ENCODE results near the gene NCOR2. TPM values are rescaled to one million over a fixed set of nuclear protein-coding genes. Genes with fewer than 3 reads are reported as not detected.

NCOR2 gene
- total and polyA plus RNA-seq, 2 of the 4 experiments (the other 2 are of a cell fraction): 12.9 to 40.8 TPM

- no peak overlapping the region for H3K23ac ChIP-seq (ENCODE audit: low read depth, low read length)
- no peak overlapping the region for H4K91ac ChIP-seq (ENCODE audit: insufficient read depth, low read depth, low read length)
- no peak overlapping the region for H3K56ac ChIP-seq (ENCODE audit: extremely low read depth, insufficient read depth, low read length)
- no TSS peak for BruUV-seq (replicated peaks)
- no peak overlapping the region for H2BK15ac ChIP-seq (ENCODE audit: low read depth, low read length)
- H2BK5ac ChIP-seq (ENCODE audit: low read depth, low read length, poor library complexity, severe bottlenecking): no peak overlapping the region
- H3K79me1 ChIP-seq (ENCODE audit: low read depth in 1 of 2, low read length in 2 of 2): no peaks in the 10 kb centered on the region
- H4K8ac ChIP-seq (ENCODE audit: low read depth in 2 of 2, low read length in 2 of 2): no peak overlapping the region
- H2AFZ ChIP-seq (replicated peaks; ENCODE audit: low read length, poor library complexity): no peak overlapping the region
- no peaks in the 10 kb centered on the region; the same call in 1 of the 2 replicates for H4K20me1 ChIP-seq (ENCODE audit: insufficient read depth, low read length)
- H3K9me3 ChIP-seq (ENCODE audit: control insufficient read depth, insufficient read depth, low read length): no peaks in the 10 kb centered on the region
- WGBS, 2 experiments (ENCODE audit: extremely low coverage in 2 of 2, insufficient read length in 1 of 2): 60% methylated on average over 1 of the region's 5 CpGs; no CpG with 5 or more reads in 1 of the 2 experiments
- no peak overlapping the region for H3K14ac ChIP-seq (replicated peaks; ENCODE audit: low read depth, low read length)
- no peak overlapping the region for H3K4me3 ChIP-seq (ENCODE audit: insufficient read depth, low read depth, low read length)
- no peak overlapping the region for H3K9ac ChIP-seq (ENCODE audit: low read depth, low read length)
- H2AK9ac ChIP-seq (replicated peaks; ENCODE audit: low read depth, low read length, poor library complexity): no peak overlapping the region
- no peak overlapping the region for H3K27ac ChIP-seq (ENCODE audit: insufficient read depth, low read length)
- no peak for DNase-seq
- H3K27me3 ChIP-seq (ENCODE audit: control insufficient read depth, insufficient read depth, low read length): peaks cover 2% of the 10 kb centered on the region; the same call in 1 of the 2 replicates
- no peak overlapping the region for H3K4me2 ChIP-seq (ENCODE audit: low read depth, low read length)
- no peaks in the 10 kb centered on the region for H3K36me3 ChIP-seq (ENCODE audit: control insufficient read depth, insufficient read depth, low read length)
- ChIA-PET POLR2A (ENCODE audit: unreplicated experiment) (no interaction called here), CTCF (no interaction called here)
- no peak for ATAC-seq (ENCODE audit: low read depth)
- no peak overlapping the region for H3K18ac ChIP-seq (ENCODE audit: low read depth, low read length)
- peaks cover 5% of the 10 kb centered on the region; the same call in 1 of the 2 replicates for H3K4me1 ChIP-seq (ENCODE audit: control insufficient read depth, insufficient read depth, low read length)
- no peak overlapping the region for H2BK120ac ChIP-seq (ENCODE audit: low read depth, low read length)
- no peaks in the 10 kb centered on the region; the same call in 1 of the 2 replicates for H3K9me1 ChIP-seq (ENCODE audit: insufficient read depth, low read length)
- no peak overlapping the region for H4K5ac ChIP-seq (ENCODE audit: low read depth, low read length)
- TF ChIP-seq SMC3 (IDR thresholded peaks at IDR 0.05; ENCODE audit: low read depth, low read length) (no peak), FOS (IDR thresholded peaks at IDR 0.05; ENCODE audit: low read depth, low read length) (no peak), CHD1 (IDR thresholded peaks at IDR 0.05; ENCODE audit: low read depth, low read length) (no peak)
- dilution Hi-C loops (cut with HindIII; ENCODE audit: low sequenced_read_pairs, unreplicated experiment) (no loop called here), in situ Hi-C loops (cut with MboI; ENCODE audit: low sequenced_read_pairs) (no loop called here), intact Hi-C loops (cut with micrococcal nuclease) (no loop called here)
- H2AK5ac ChIP-seq (ENCODE audit: low read depth, low read length): no peak overlapping the region
- H2BK20ac ChIP-seq (ENCODE audit: low read depth, low read length): no peak overlapping the region
- no peak overlapping the region for H3K4ac ChIP-seq (ENCODE audit: low read depth, low read length)
Measured at GRCh38 chr12:124593851-124594401, 26.5 kb upstream of the NCOR2 start.

Measured in IMR-90 (cell line).